HCT116 (cell line): Measurements from ENCODE around the gene STK11. TPM values are rescaled to one million over a fixed set of nuclear protein-coding genes. Genes with fewer than 3 reads are reported as not detected.

Experiments
- ATAC-seq: fragments of 200-7000 bp; cut with Tn5 transposase; 2 replicates; pipeline ENCODE4 v1.9.1; 2020; ENCODE audit warnings: mild to moderate bottlenecking, moderate library complexity
- BruUV-seq: library from RNA; stranded (reverse); fragments of 400-500 nt; replicated peaks from 2 replicates; lab custom pipeline; 2021; lab: Mats Ljungman, UMichigan
- CTCF ChIA-PET: fragments of 300-600 bp; sonication (Branson Sonifier 250); formaldehyde crosslinking; loops from one replicate; lab custom pipeline; 2021; ENCODE audit warnings: antibody characterized with exemption; lab: Charles Lee
- POLR2A ChIA-PET: fragments of 300-600, 350-600 bp; sonication (Branson Sonifier 250); formaldehyde crosslinking; loops from one replicate; lab custom pipeline; 2021; ENCODE audit warnings: antibody characterized with exemption; lab: Charles Lee
- RAD21 ChIA-PET, 2 experiments: fragments of 300-600 bp; sonication (Branson Sonifier 250); formaldehyde crosslinking; loops; one replicate each; lab custom pipeline; 2023; ENCODE audit warnings: low total read pairs in 2 of 2; ENCODE audit not compliant: uncharacterized antibody in 2 of 2, unreplicated experiment in 2 of 2, low non-redundant PET in 1 of 2; lab: Charles Lee
- DNase-seq: peaks from one replicate; pipeline ENCODE4 v3.0.0-alpha.2; 2010; ENCODE audit warnings: low read depth, low spot score
- H2AFZ ChIP-seq: fragments of 200-600 bp; shearing (Covaris generic), sonication (generic); 2 replicates; pipeline ENCODE4 v1.6.1; 2017; ENCODE audit warnings: low read depth, mixed run types, mixed read lengths, antibody characterized with exemption, low read length; ENCODE audit not compliant: poor library complexity, severe bottlenecking
- H3K27ac ChIP-seq: 2 replicates; pipeline ENCODE4 v1.5.1; 2012; ENCODE audit warnings: low read depth, low read length
- H3K27me3 ChIP-seq: fragments of 200-600 bp; sonication (generic); 2 replicates; pipeline ENCODE4 v1.6.1; 2016; ENCODE audit warnings: mixed run types, low read length, mixed read lengths; ENCODE audit not compliant: insufficient read depth
- H3K36me3 ChIP-seq, 2 experiments: fragments of 200-500 bp in 1 of 2; fragments of 200-600 bp in 1 of 2; sonication (Bioruptor generic) in 1 of 2; sonication (generic) in 1 of 2; 2 replicates each; pipeline versions ENCODE4 v1.5.1 to v1.6.1; 2014 to 2016; ENCODE audit warnings: low read length in 2 of 2, inconsistent platforms in 1 of 2, mixed read lengths in 1 of 2, mixed run types in 1 of 2; ENCODE audit not compliant: insufficient read depth in 2 of 2, control insufficient read depth in 1 of 2
- H3K4me1 ChIP-seq, 2 experiments: fragments of 200-600 bp in 1 of 2; sonication (generic) in 1 of 2; 2 replicates each; pipeline versions ENCODE4 v1.5.1 to v1.6.1; 2012 to 2017; ENCODE audit warnings: low read length in 2 of 2, inconsistent platforms in 1 of 2, mild to moderate bottlenecking in 1 of 2, mixed read lengths in 1 of 2, mixed run types in 1 of 2, moderate library complexity in 1 of 2; ENCODE audit not compliant: insufficient read depth in 2 of 2, control insufficient read depth in 1 of 2
- H3K4me2 ChIP-seq: fragments of 200-600 bp; sonication (generic); 2 replicates; pipeline ENCODE4 v1.6.1; 2017; ENCODE audit warnings: mixed run types, low read length, mixed read lengths
- H3K4me3 ChIP-seq, 2 experiments: fragments of 200-600 bp in 1 of 2; sonication (generic) in 1 of 2; replicated peaks in 1 of 2; 2 replicates each; pipeline ENCODE4 v1.5.1; 2011 to 2016; ENCODE audit warnings: low read length in 2 of 2, control low read depth in 1 of 2, low read depth in 1 of 2, mild to moderate bottlenecking in 1 of 2, mixed read lengths in 1 of 2, mixed run types in 1 of 2
- H3K79me2 ChIP-seq: fragments of 200-600 bp; sonication (generic); 2 replicates; pipeline ENCODE4 v1.6.1; 2017; ENCODE audit warnings: mild to moderate bottlenecking, mixed run types, low read length, moderate library complexity, mixed read lengths; ENCODE audit not compliant: insufficient read depth
- H3K9ac ChIP-seq: fragments of 200-600 bp; sonication (generic); 2 replicates; pipeline ENCODE4 v1.6.1; 2016; ENCODE audit warnings: low read length, mixed read lengths
- H3K9me2 ChIP-seq: fragments of 200-600 bp; sonication (generic), shearing (Covaris generic); 2 replicates; pipeline ENCODE4 v1.6.1; 2017; ENCODE audit warnings: mixed run types, mild to moderate bottlenecking, moderate library complexity; ENCODE audit not compliant: insufficient read depth
- H3K9me3 ChIP-seq, 2 experiments: fragments of 200-500 bp in 1 of 2; fragments of 200-600 bp in 1 of 2; sonication (Bioruptor generic) in 1 of 2; sonication (generic) in 1 of 2; 2 replicates each; pipeline ENCODE4 v1.6.1; 2014 to 2017; ENCODE audit warnings: low read length in 2 of 2, mixed read lengths in 2 of 2, inconsistent platforms in 1 of 2, low read depth in 1 of 2, mild to moderate bottlenecking in 1 of 2, mixed run types in 1 of 2, moderate library complexity in 1 of 2; ENCODE audit not compliant: control insufficient read depth in 1 of 2, insufficient read depth in 1 of 2
- H4K20me1 ChIP-seq: fragments of 200-600 bp; sonication (generic), shearing (Covaris generic); 2 replicates; pipeline ENCODE4 v1.6.1; 2017; ENCODE audit warnings: mixed run types, mild to moderate bottlenecking, moderate library complexity; ENCODE audit not compliant: insufficient read depth
- ATF3 ChIP-seq: IDR thresholded peaks from 2 replicates; pipeline ENCODE4 v1.6.1; 2012
- CBX3 ChIP-seq: IDR thresholded peaks from 2 replicates; pipeline ENCODE4 v1.6.1; 2012; ENCODE audit warnings: low read depth
- EZH2phosphoT487 ChIP-seq: fragments of 200-600 bp; IDR thresholded peaks from 2 replicates; pipeline ENCODE4 v1.6.1; 2018; ENCODE audit warnings: antibody characterized with exemption, borderline replicate concordance
- FOSL1 ChIP-seq: IDR thresholded peaks from 2 replicates; pipeline ENCODE4 v1.6.1; 2012; ENCODE audit warnings: low read depth
- POLR2A ChIP-seq: IDR thresholded peaks from 2 replicates; pipeline ENCODE4 v1.7.0; 2011; ENCODE audit warnings: borderline replicate concordance; ENCODE audit not compliant: insufficient read depth, insufficient read length; ENCODE audit errors: extremely low read depth
- POLR2AphosphoS5 ChIP-seq: IDR thresholded peaks from 2 replicates; pipeline ENCODE4 v1.6.1; 2011; ENCODE audit warnings: mild to moderate bottlenecking, low read depth, low read length, moderate library complexity
- SP1 ChIP-seq: IDR thresholded peaks from 2 replicates; pipeline ENCODE4 v1.6.1; 2012; ENCODE audit warnings: low read depth
- TCF7L2 ChIP-seq: IDR thresholded peaks from 2 replicates; pipeline ENCODE4 v1.7.0; 2011; ENCODE audit warnings: borderline replicate concordance, inconsistent platforms; ENCODE audit not compliant: insufficient read depth, insufficient read length; ENCODE audit errors: extremely low read depth
- ZFX ChIP-seq: fragments of 450-650 bp; IDR thresholded peaks from 2 replicates; pipeline ENCODE4 v1.6.1; 2017
- ZNF274 ChIP-seq: fragments of 200-500 bp; sonication (Bioruptor generic); IDR thresholded peaks from 2 replicates; pipeline ENCODE4 v1.6.1; 2014; ENCODE audit warnings: mild to moderate bottlenecking, low read depth, low read length, inconsistent platforms
- intact Hi-C: fragments of 100-400 bp; cut with micrococcal nuclease; formaldehyde crosslinking; loops from 2 replicates; pipeline ENCODE4 v1.10.0; 2022
- total RNA-seq: library from RNA; stranded (reverse); gene quantifications from one replicate; pipeline ENCODE4 v1.2.1, GENCODE V29; 2021; ENCODE audit not compliant: unreplicated experiment

Gene STK11
- total RNA-seq, 1 experiment from 2014 or later = 86.9 TPM

GRCh38 chr19:1224047-1224825 lies 18.7 kb downstream of the STK11 start:
- no peaks in the 10 kb centered on the region for H3K9me3 ChIP-seq
- no peak for DNase-seq
- no peaks in the 10 kb centered on the region for H4K20me1 ChIP-seq
- peak overlapping the region; percentile 14; the same call in 1 of the 2 replicates for H3K27ac ChIP-seq
- H3K4me2 ChIP-seq = no peak overlapping the region
- BruUV-seq = no TSS peak
- TF ChIP-seq POLR2A = no peak
- no peak for TF ChIP-seq ZNF274
- TF ChIP-seq CBX3 = no peak
- no peak for TF ChIP-seq SP1
- TF ChIP-seq POLR2AphosphoS5 = no peak
- no peaks in the 10 kb centered on the region for H3K27me3 ChIP-seq
- H3K79me2 ChIP-seq = peaks cover 11% of the 10 kb centered on the region; the same call in 1 of the 2 replicates
- peaks cover 15 to 25% of the 10 kb centered on the region in 2 experiments for H3K4me1 ChIP-seq
- no peak overlapping the region for H3K9ac ChIP-seq
- no peaks in the 10 kb centered on the region for H3K9me2 ChIP-seq
- H3K4me3 ChIP-seq = no peak overlapping the region
- no peak for ATAC-seq
- RAD21 ChIA-PET = interaction anchor here in 1 of 2 experiments (0.5 kb wide), 1 partner anchor 149 kb away, joined by 3 read pairs; no protein-coding TSS in a partner anchor
- POLR2A ChIA-PET = no interaction called here
- CTCF ChIA-PET = interaction anchor here (2.4 kb wide), 1 partner anchor 111 kb away, joined by 8 read pairs; no protein-coding TSS in a partner anchor
- H2AFZ ChIP-seq = no peak overlapping the region
- peaks cover 2 to 6% of the 10 kb centered on the region in 2 experiments; a peak in 2 of 4 replicates for H3K36me3 ChIP-seq
- intact Hi-C loops = no loop called here

- Histone ChIP-seq H3K4me2 (no peak overlapping the region), H3K79me2 (peaks cover 10% of the 10 kb centered on the region; the same call in 1 of the 2 replicates), H3K27ac (peak overlapping the region; percentile 14; the same call in 1 of the 2 replicates), H3K36me3 (peaks cover 2 to 6% of the 10 kb centered on the region in 2 experiments; a peak in 2 of 4 replicates), H3K9ac (no peak overlapping the region), H3K9me2 (no peaks in the 10 kb centered on the region), H4K20me1 (no peaks in the 10 kb centered on the region), H3K4me3 (no peak overlapping the region), H3K9me3 (no peaks in the 10 kb centered on the region), H3K4me1 (peaks cover 15 to 25% of the 10 kb centered on the region in 2 experiments), H3K27me3 (no peaks in the 10 kb centered on the region), H2AFZ (no peak overlapping the region)
- DNase-seq = no peak
- CTCF ChIA-PET = interaction anchor here (1.3 to 1.4 kb wide), 2 partner anchors 20 to 42 kb away, joined by 4 to 5 read pairs; no protein-coding TSS in a partner anchor
- no TSS peak for BruUV-seq
- POLR2A ChIA-PET = no interaction called here
- TF ChIP-seq EZH2phosphoT487 = no peak
- no peak for TF ChIP-seq TCF7L2
- TF ChIP-seq ATF3 = no peak
- TF ChIP-seq ZFX = no peak
- no peak for TF ChIP-seq FOSL1
- intact Hi-C loops = no loop called here
- RAD21 ChIA-PET = interaction anchor here in 1 of 2 experiments (0.5 kb wide), 1 partner anchor 150 kb away, joined by 3 read pairs; no protein-coding TSS in a partner anchor
- ATAC-seq = no peak
Measured at GRCh38 chr19:1224847-1225246, 19.3 kb downstream of the STK11 start.
